WI38 (cell line): Measurements from ENCODE around the gene GTF2F2.

Source experiments
- H3K4me3 ChIP-seq: 2 replicates; pipeline ENCODE4 v1.5.1; 2011; ENCODE audit warnings: low read depth, mild to moderate bottlenecking, control low read depth, low read length
- CTCF ChIP-seq: IDR thresholded peaks from 2 replicates; pipeline ENCODE4 v1.5.1; 2012; ENCODE audit warnings: low read depth, mild to moderate bottlenecking, control low read depth, low read length

Gene GTF2F2

GRCh38 chr13:45216193-45216592 lies 95.9 kb downstream of the GTF2F2 start:
- H3K4me3 ChIP-seq = no peak overlapping the region
- no peak for TF ChIP-seq CTCF

GRCh38 chr13:45218689-45219088 lies 98.4 kb downstream of the GTF2F2 start:
- TF ChIP-seq CTCF = no peak
- H3K4me3 ChIP-seq = no peak overlapping the region

GRCh38 chr13:45219123-45219891 lies 99.0 kb downstream of the GTF2F2 start:
- H3K4me3 ChIP-seq = no peak overlapping the region

GRCh38 chr13:45219938-45220375 lies 99.6 kb downstream of the GTF2F2 start:
- no peak overlapping the region for H3K4me3 ChIP-seq

More at GRCh38 chr13:45219123-45219891, 99.0 kb downstream of the GTF2F2 start:
- no peak for TF ChIP-seq CTCF

GRCh38 chr13:45220403-45220802 lies 100.1 kb downstream of the GTF2F2 start:
- no peak for TF ChIP-seq CTCF
- H3K4me3 ChIP-seq = no peak overlapping the region

More at GRCh38 chr13:45219938-45220375, 99.6 kb downstream of the GTF2F2 start:
- TF ChIP-seq CTCF = no peak

GRCh38 chr13:45222516-45222915 lies 102.2 kb downstream of the GTF2F2 start:
- H3K4me3 ChIP-seq = no peak overlapping the region
- TF ChIP-seq CTCF = no peak

GRCh38 chr13:45222919-45223318 lies 102.6 kb downstream of the GTF2F2 start:
- no peak overlapping the region for H3K4me3 ChIP-seq
- TF ChIP-seq CTCF = no peak
